NCI-H2029 treated with DMSO at 0.1 percent for 48 hours (cell line): ENCODE measurements around the gene ELL.

Experiments
- DNase-seq: peaks from one replicate; lab custom pipeline; 2025; lab: John Stamatoyannopoulos, UW

Gene ELL

GRCh38 chr19:18488838-18489626 lies 32.8 kb downstream of the ELL start:
- no peak for DNase-seq

DNA sequence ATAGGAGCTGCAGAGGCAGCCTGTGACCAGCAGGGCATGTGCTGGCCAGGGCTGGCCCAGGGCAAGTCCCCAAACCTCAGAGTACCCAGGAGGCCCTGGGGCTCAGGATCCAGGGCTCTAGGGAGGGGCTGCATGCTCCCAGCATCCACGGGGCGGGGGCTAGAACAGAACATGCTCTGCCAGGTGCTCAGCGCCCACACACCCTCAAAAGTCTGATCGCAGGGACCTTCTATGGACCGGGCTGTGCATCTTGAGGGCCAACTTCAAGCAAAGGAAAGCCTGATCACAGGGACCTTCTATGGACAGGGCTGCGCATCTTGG lies 33.5 kb downstream of the ELL start:
- DNase-seq, result no peak

GRCh38 chr19:18487576-18488402 lies 34.1 kb downstream of the ELL start:
- DNase-seq, result no peak

DNA sequence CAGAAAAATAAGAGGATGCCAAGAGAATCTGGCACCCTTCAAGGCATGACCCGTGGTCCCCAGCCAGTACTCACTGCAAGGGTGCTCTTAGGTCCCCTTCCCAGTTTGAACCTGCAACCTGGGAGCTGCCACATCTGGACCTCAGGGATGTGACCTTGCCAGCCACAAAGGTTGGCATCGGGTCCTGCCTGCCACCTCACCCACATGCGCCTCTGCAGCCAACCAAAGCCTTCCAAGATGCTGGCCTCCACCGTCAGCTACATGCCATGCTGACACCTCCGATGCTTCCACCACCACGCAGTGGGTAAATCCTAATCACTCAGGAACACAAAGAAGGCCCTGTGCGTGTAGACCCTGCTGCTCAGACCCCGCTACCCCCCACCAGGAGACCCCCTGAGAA lies 35.1 kb downstream of the ELL start:
- no peak for DNase-seq

GRCh38 chr19:18484992-18485391 lies 36.9 kb downstream of the ELL start:
- DNase-seq, result no peak

DNA sequence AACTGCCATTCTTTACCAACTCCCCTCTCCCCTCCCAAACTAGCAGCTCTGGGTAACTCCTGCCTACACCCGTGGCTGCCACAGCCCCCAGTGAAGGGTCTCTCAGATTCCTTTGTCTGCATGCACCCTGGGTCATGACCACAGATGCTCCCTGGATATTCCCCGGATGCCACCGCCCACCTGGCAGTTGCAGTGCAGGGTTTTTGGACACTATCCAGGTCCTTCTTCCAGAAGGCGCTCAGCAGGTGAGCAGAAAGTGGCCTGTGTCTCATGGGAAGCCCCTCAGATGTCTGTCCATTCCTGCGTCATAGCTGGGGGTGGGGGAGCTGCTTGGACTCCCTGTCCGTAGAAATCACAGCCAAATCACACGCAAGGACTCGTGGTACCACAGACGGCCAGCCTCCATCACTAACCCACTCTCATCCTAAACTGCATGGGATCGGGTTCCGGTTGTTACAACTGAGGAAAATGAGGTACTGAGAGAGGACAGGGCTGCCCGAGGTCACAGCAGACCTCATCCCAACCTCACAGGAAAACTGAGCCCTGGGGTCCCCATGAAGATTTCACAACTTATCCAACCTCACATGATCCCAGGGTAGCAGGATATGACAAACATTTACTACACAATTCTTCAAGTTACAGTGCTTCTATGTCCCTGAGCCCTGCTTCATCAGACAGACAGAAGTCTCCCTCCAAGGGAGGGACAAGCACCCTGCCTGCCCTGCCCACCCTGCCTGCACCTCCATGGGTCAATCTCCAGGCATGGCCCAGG lies 38.6 kb downstream of the ELL start:
- DNase-seq, result peak; percentile 45

DNA sequence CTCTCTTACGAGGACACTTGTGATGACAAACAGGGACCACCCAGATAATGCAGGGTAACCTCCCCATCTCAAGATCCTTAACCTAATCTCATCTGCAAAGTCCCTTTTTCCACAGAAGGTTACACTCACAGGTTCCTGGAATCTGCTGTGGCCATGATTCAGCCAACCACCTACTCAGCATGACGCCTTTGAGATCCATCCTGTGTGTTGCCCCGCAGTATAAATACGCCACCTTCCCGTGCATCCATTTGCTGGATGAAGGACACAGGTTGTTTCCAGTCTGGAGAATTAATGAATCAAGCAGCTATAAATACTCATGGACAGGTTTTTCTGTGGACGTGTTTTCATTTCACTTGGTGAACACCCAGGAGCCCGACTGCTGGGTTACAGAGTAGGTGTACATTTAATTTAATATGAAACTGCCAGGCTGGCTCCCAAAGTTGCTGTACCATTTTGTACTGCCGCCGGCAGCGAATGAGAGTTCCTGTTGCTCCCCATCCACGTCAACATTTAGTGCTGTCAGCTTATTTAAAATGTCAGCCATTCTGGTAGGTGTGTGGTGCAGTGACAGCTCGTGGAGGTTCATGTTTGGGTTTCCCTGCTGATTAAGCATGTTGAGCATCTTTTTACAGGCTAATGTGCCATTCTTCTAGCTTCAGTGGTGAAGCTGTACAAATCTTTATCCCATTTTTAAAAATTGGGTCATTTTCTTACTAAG lies 40.2 kb downstream of the ELL start:
- DNase-seq, result no peak

GRCh38 chr19:18480006-18480691 lies 41.7 kb downstream of the ELL start:
- peak; percentile 17 for DNase-seq

- no peak for DNase-seq
Measured at GRCh38 chr19:18478545-18479311, 43.1 kb downstream of the ELL start.

DNA sequence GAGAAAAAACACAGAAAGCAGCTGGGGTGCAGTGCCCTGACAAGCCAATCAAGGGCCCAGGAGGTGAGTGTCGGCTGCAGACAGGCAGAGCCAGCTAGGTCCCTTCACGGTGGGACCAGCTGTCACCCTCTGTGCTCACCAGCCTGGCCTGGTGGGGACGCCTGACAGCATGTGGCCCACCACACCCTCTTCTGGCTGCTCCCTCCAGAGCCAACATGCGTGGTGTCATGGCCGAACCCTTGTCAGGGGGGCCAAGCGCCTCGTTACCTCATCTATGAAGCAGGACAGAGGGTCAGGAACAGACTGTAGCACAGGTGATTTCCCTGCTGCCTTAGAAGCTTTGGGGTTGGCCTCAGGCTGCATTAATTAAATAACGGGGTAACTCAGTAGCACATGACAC lies 43.9 kb downstream of the ELL start:
- DNase-seq, result no peak

- DNase-seq, result no peak
Measured at GRCh38 chr19:18477042-18477779, 44.7 kb downstream of the ELL start.

GRCh38 chr19:18476507-18477041 lies 45.3 kb downstream of the ELL start:
- DNase-seq, result no peak

DNA sequence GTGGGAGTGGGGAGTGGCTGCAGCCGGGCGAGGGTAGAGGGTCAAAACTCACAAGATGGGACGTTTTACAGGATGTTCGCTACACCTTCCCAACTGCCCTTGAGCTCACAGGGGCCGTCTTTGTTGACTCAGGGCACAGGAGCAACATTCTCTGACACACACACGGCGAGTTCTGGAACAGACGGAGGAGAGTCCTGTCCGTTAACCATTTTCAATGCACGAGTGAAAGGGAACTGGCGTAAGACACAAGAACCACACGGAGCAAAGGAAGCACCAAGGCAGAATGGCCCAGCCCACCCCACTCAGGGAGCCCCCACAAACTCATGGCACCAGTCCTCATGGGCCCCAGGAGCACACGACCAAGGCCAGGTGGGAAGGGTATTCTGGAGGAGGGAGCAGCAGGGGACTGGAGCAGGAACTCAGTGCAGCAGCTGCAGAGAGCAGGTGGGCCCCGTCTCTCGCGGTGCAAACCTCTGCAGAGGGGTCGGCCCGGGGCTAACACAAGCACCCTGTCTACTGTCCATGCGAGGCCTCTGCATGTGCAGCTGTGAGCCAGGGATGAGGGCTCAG lies 46.0 kb downstream of the ELL start:
- no peak for DNase-seq

DNA sequence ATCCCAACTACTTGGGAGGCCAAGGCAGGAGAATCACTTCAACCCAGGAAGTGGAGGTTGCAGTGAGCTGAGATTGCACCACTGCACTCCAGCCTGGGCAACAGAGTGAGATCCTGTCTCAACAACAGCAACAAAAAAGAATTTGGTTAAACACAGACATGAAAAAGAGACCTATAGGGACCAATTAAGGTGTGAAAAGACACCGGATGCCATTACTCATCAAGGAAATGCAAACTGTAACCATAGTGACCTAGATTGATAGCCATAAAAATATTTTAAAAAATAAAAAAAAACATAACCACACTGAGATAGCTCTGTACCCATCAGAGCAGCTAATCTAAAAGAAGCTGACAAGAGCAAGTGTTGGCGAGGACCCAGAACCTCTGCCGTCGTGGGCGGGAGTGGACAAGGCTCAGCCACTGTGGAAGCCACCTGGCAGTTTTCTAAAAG lies 46.8 kb downstream of the ELL start:
- no peak for DNase-seq

- DNase-seq, result no peak
Measured at GRCh38 chr19:18474366-18474887, 47.4 kb downstream of the ELL start.

DNA sequence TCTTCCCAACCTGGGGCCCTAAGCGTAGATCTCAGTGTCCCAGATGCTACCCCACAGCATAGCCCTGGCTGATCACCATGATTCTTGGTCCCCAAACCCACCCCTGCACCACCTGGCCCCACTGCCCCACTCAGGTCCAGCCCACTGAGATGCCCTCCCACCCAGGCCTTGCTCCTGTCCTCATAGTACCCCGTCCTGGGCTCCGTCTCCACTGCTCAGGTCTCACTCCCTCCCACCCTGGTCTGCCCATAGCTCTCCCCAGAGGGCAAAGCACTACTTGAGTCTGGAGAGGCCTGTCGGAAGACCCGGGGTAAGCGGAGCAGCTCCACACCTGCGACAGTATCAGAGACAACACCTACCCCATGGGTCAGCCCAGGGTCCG lies 48.2 kb downstream of the ELL start:
- DNase-seq, result no peak

GRCh38 chr19:18473003-18473705 lies 48.7 kb downstream of the ELL start:
- DNase-seq, result no peak

DNA sequence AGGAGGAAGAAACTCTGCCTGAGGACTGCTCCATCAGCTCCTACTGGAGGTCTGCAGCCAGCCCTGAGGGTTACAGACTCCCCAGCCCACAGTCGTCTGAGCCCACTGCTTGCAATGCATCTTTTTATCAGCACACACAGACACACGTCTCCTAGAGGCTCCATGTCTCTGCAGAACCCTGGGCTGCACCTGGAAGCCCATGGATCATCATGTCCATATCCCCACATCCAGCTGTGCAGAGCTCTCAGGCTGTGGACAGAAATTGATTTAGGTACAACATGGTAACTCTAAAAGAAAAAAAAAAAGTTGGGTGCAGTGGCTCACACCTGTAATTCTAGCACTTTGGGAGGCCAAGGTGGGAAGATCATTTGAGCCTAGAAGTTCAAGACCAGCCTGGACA lies 51.1 kb downstream of the ELL start:
- DNase-seq, result no peak
